B cell (primary cell): ENCODE measurements around the gene ATP13A1.

Experiments used
- EZH2 ChIP-seq: IDR thresholded peaks from 2 replicates; pipeline ENCODE4 v1.6.1; 2012; ENCODE audit warnings: borderline replicate concordance, low read depth, mild to moderate bottlenecking, moderate library complexity, low read length; ENCODE audit not compliant: insufficient read depth, poor library complexity, severe bottlenecking
- TF ChIP-seq, protein P1 (sequence below): fragments of 200-600 bp; IDR thresholded peaks from one replicate; pipeline ENCODE4 v1.8.0; 2022; ENCODE audit warnings: antibody characterized with exemption, mild to moderate bottlenecking

DNA sequence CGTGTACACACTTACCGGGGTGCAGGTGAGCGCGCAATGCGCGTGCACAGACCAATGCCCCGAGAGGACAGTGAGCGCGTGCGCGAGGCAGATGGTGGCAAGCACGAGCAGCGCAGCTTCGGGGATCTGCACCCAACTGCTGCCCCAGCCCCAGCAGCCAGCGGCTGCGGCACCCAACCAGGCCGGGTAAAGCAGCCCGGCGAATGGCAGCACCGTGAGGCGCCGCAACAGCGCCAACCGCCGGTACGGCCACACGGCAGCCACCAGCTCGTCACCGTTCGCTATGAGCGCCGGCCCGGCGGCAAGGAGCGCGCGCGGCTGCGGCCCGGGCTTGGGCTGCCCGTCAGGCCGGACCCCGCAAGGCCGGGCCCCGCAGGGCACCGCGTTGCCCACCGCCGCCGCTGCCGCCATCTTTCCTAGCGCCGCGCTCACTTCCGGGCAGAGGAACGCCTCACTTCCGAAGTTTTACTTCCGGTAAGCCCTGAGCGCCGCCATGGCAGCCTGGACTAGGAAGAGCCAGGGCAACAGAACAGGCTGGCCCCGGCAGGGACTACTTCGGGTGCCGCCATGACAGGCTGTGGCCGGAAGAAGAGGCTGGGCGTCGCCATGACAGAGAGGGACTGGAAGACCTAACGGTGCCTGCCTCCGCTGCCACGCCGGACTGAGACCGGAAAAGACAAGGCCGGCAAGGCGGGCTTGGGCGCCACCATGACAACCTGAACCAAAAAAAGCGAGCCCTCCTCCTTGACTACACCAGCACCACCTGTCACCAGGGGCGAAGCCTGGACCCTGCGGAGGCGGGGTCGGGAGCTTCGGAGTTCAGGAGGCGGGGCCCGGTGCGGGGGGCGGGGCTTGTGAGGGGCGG, at the start of gene ATP13A1:
- TF ChIP-seq, protein P1, sequence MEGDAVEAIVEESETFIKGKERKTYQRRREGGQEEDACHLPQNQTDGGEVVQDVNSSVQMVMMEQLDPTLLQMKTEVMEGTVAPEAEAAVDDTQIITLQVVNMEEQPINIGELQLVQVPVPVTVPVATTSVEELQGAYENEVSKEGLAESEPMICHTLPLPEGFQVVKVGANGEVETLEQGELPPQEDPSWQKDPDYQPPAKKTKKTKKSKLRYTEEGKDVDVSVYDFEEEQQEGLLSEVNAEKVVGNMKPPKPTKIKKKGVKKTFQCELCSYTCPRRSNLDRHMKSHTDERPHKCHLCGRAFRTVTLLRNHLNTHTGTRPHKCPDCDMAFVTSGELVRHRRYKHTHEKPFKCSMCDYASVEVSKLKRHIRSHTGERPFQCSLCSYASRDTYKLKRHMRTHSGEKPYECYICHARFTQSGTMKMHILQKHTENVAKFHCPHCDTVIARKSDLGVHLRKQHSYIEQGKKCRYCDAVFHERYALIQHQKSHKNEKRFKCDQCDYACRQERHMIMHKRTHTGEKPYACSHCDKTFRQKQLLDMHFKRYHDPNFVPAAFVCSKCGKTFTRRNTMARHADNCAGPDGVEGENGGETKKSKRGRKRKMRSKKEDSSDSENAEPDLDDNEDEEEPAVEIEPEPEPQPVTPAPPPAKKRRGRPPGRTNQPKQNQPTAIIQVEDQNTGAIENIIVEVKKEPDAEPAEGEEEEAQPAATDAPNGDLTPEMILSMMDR: peak; percentile 22
- TF ChIP-seq EZH2: no peak
